ENCODE measurements around the gene CNR2.
"Not testable (repeated sequence)": the region's sequence is repeated elsewhere in the genome, so short reads cannot be mapped to it uniquely, and the experiment has no call there.

The CNR2 gene

DNA sequence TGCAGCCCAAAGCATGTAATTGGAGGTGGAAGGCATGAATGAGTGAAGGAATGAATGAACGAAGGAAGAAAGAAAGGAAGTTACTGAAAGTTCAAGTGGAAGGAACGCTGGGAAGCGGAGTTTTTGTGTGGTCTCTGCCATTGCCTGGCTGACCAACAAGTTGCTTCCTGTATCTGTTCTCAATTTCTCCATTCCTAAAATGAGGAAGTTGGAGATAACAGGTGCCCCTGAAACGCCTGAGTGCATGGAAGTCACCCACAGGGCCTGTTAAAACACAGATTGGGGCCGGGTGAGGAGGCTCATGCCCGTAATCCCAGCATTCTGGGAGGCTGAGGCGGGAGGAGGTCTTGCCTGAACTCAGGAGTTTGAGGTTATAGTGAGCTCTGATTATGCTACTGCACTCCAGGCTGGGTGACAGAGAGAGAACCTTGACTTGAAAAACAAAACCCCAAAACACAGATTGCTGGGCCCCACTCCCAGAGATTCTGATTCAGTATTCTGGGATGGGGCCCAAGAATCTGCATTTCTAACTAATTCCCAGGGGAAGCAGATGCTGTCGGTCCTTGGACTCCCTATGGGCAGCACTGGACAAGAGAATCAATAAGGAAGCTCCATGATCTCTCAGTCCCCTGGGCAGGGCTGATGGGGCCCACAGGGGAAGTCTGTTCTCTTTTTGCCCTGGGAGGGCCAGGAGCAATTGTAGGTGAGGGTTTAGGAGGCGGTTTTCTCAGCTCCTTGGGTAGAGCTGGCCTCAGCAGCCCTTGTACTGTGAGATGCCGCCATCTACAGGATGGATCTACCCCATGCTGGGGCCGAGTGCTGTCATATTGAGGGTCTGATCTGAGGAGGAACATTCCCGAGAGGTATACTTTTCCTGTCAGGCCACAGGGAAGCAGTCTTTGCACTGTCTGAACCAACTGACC is 3.3 kb upstream of the CNR2 start:
- DNase-seq, result peak; percentile 74

DNA sequence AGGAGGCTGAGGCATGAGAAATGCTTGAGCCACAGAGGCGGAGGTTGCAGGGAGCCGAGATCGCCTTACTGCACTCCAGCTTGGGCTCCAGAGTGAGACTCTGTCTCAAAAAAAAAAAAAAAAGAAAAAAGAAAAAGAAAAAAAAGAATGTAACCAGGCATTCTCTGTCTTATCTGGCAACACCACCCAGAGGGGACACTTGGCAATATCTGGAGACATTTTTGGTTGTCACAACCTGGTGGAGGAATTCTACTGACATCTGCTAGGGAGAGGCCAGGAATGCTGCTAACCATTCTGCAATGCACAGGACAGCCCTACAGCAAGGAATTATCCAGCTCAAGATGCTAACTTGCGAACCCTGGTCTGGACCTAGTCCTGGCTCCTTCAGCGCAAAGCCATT is 2.3 kb upstream of the CNR2 start:
- DNase-seq, result no peak

DNA sequence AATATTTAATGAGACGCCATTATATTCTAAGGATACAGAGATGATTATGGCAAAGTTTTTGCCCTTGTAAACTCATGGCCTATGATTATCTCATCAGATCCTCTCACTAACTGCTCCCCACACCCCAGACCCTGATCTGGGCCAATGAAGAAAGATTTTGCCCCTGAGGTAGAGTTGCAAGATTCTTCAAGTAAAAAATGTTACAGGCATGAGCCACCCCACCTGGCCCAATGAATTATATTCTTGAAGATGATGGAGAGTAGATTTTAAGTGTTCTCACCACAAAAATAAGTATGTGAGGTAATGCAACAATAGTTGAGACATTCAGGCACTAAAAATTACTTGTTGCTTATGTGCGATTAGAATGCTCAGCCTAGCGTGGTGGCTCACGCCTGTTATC is 1.8 kb upstream of the CNR2 start:
- DNase-seq, result no peak

DNA sequence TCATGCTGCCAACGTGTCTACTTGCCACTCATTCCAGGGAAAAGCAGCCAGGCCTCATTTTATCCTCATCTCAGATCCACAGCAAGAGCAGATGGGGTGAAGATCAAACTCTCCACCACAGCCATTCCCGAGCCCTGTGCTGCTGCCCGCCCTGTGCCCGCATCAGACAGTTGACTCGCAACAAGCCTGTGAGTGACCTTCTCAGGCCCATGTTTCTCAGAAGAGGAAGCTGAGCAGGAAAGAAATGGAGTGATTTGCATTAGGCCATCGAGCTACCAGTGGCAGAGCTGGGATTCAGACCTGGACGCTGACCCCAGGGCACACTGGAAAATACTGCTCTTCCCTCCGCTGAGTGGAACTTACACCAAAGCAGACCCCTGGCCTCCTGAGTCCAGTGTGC is 1.2 kb downstream of the CNR2 start:
- DNase-seq, result no peak

DNA sequence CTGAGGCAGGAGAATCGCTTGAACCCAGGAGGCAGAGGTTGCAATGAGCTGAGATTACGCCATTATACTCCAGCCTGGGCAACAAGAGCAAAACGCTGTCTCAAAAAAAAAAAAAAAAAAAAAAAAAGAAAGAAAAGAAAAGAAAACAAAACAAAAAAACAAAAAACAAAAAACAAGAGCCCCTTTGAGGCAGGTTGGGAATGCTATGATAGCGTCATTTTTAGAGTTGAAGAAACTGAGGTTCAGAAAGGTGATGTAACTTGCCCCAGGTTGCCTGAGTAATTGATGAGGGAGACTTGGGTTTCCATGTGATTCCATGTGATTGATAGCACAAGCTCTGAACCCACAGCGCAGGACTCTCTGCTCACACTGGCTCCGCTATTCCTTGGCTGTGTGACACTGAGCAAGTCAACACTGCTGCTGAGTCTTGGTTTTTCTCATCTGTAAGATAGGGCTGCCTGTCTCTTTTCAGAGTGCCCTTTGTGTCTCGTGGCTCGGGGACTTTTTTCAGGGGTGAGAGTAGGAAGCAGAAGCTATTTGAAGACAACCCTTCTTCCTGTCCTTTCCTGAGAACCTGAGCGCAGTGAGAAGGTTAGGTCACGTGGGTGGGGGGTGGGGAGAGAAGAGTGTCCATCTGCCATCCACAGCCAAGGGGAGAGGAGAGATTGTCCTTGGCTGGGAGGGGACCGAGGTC is 2.5 kb downstream of the CNR2 start:
- no peak for DNase-seq

- no peak for DNase-seq
Observed at GRCh38 chr1:23910144-23910543, 3.0 kb downstream of the CNR2 start.

DNA sequence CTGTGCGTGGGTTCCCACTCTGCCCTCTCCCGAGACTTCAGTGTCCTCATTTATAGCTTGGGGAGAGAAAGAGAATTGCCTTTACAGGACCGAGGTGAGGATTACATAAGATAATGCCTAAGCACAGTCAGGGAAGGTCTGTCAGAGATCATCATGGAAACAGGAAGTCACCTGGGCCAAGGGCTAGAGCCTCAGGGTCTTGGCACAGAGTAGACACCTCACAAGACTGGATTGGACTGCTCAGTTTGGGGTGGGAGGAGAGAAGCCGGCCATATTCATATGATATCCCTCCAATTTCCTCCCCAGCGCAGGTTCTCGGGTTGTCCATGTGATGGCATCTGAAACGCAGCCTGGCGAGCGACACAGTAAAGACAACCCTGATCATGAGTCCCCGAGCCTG is 3.8 kb downstream of the CNR2 start:
- no peak for DNase-seq

DNA sequence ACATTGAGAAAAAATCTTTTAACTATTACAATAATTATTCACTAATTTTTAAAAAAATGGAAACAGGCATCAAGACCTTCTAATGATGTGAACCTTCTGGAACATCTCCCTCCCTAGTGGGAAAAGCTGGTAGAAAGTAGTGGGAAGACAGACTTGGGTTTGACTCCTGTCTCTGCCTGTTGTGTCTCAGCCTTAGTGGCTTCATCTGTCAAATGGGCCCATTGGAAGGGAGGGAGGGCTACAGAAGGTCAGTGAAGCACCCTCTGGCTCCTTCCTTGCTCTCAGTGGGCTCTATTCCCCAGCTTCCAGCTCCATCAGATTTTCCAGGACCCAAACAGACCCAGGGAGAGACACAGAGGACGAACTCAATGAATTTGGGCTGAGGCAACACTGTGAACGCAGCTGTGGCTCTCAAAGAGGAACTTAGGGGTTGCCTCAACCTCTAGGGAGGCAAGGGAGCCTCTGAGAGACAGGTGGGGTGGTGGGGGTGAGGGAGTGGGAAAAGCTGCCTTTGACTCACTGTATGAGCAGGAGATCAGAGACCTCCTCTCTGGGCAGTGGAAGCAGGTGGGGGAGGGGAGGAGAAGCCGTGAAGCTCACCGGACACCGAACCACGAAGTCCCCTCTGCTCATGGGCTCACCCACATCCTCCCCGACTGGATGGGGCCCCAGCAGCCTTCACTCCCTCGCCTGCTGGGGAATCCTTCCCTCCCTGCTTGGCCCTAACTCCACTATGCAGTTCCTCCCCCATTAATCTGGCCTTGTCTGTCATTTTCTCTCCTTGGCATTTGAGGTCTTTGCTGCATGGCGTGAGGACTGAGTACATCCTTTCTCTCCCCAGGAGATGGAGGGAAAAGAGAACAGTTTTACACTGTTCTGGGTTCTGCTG is 4.5 kb downstream of the CNR2 start:
- peak; percentile 54 for DNase-seq

DNA sequence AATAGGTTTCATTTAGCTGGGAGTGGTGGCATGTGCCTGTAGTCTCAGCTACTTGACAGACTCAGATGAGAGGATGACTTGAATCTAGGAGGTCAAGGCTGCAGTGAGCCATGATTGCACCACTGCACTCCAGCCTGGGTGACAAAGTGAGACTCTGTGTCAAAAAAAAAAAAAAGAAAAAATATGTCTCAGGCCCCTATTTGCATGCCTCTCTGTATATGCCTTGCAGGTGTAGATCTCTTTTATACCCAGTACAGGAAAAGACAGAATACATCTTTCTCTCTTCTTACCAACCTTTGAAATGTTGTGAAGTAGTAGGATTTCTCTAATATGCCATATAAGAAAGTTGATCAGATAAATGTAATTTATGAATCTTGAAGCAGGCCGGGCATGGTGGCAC is 6.4 kb downstream of the CNR2 start:
- DNase-seq, result no peak

- no peak for DNase-seq
Observed at GRCh38 chr1:23905461-23906025, 7.6 kb downstream of the CNR2 start.

GRCh38 chr1:23904748-23905357 is 8.3 kb downstream of the CNR2 start:
- no peak for DNase-seq

GRCh38 chr1:23903754-23904153 is 9.4 kb downstream of the CNR2 start:
- no peak for DNase-seq

GRCh38 chr1:23902321-23903278 is 10.6 kb downstream of the CNR2 start:
- DNase-seq, result no peak

DNA sequence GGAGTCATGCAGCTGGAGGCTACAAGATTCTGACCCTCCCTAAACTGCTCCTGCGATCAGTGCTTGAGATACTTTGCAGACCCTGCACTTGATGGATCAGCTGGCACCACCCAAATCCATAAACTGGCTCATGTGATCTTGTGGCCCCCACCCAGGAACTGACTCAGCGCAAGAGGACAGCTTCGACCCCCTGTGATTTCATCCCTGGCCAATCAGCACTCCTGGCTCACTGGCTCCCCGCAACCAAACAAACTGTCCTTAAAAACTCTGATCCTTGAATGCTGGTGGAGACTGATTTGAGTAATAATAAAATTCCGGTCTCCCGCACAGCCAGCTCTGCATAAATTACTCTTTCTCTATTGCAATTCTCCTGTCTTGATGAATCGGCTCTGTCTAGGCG is 13.1 kb downstream of the CNR2 start:
- DNase-seq, result not testable (repeated sequence)

DNA sequence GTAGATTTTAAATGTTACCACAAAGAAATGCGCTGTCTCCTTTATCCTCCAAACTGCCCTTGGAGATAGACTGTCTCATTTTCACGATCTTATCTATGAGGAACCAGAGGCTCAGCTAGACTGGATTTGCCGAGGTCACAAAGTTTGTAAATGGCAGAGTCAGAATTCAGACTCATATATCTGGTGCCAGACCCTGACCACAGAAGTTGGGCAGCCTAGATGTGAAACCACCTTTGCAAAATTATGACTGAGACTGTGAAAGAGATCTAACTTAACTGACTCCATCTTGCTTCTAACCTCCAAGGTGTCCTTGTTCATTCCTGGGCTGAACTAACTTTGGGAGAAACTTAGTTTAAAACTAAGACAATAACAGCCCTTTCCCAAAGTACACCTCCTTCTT is 14.1 kb downstream of the CNR2 start:
- no peak for DNase-seq

DNA sequence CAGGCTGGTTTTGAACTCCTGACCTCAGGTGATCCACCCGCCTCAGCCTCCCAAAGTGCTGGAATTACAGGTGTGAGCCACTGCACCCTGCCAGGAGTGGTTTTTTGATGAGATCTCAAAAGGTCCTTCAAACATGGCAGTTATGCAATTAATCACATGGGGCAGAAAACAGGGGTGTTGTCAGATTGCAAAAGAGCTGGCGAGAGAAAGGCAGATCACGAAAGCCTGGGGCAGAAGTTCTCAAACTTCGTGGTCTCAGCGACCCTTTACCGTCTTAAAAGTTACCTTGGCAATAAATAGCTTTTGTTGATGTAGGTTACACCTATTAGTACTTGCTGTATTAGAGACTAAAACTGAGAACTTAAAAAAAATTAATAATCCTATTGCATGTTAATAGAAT is 16.1 kb downstream of the CNR2 start:
- no peak for DNase-seq

DNA sequence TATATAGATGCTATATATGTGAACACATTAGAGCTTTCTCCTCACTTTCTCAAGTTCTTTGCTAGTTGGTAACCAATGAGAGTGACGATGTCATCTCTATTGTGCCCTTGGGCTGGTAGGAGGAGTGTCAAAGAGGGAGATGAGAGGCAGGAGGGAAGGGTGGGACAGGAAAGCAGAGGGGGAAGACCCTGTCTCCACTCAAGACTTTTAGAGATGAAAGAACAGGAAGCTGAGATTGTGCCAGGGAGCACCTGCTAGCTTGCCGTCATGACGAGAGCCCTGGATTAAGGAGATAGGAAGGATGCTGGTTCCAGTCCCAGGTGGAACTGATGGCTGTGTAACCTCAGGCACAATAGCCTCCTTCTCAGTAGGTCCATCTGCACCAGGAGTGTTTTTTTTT is 16.7 kb downstream of the CNR2 start:
- no peak for DNase-seq

GRCh38 chr1:23895993-23896392 is 17.2 kb downstream of the CNR2 start:
- DNase-seq, result no peak

DNA sequence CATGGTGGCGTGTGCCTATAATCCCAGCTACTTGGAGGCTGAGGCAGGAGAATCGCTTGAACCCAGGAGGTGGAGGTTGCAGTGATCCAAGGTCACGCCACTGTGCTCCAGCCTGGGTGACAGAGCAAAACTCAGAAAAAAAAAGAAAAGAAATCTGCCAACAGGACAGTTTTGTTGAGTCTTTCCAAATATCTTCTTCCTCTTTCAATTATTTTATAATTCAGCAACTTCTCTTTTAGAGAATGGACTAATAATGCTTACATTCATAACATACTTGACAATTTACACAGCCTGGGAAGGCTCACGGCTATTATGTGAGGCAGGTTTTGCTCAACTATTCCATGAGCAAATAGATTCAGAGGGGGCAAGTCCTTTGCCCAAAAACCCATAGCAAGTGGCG is 18.1 kb downstream of the CNR2 start:
- DNase-seq, result no peak

DNA sequence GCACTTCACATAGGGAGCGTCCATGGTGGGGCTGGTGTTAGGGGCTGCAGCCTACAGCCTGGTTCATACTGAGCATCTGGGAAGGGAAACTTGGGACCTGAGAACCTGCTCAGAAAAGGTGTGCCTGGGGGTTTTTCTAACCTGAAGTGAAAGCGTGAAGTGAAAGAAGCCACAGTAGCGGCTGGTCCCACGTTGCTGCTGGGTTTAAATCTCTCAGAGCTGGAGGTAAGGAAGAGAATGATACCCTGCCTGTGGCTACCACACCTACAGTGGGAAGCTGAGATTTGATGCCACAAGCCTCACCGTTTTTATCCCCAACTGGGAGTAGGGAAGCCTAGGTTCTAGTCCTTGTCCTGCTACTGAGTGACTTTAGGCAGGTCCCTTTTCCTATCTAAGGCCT is 24.1 kb downstream of the CNR2 start:
- DNase-seq, result no peak

DNA sequence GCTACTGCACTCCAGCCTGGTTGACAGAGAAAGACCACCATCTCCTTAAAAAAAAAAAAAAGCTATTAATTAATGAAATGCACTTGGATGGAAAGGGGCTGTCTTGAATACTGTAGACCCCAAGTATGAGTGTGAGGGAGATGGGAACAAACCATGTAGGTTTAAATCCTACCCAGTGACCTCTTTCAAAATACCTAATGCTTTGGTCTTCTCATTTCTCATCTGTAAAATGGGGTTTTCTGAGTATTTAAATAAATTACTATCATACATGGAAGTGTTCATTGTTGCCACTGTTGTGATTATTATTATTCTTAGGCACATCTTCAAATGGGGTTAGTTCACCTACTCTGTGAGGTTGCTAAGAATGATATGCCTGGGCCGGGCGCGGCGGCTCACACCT is 27.9 kb downstream of the CNR2 start:
- no peak for DNase-seq
